Liver (tissue), 9 donors: ENCODE results near the gene CORO7. TPM values are rescaled to one million over a fixed set of nuclear protein-coding genes. Genes with fewer than 3 reads are reported as not detected.

ENCODE experiments used
- DNase-seq: peaks from one replicate; pipeline ENCODE4 v3.0.0-alpha.2; 2017; ENCODE audit warnings: low spot score
- H3K27ac ChIP-seq, 2 donors: one replicate each; pipeline ENCODE4 v1.7.0; 2013; ENCODE audit warnings: inconsistent platforms in 2 of 2, low read length in 2 of 2, control low read depth in 1 of 2, low read depth in 1 of 2, mild to moderate bottlenecking in 1 of 2
- H3K27me3 ChIP-seq, 4 donors: one replicate each; pipeline versions ENCODE4 v1.6.1 to v1.7.0; 2013; ENCODE audit warnings: low read length in 3 of 4, inconsistent platforms in 1 of 4, mild to moderate bottlenecking in 1 of 4, moderate library complexity in 1 of 4; ENCODE audit not compliant: control insufficient read depth in 4 of 4, insufficient read depth in 4 of 4
- H3K36me3 ChIP-seq, 4 donors: one replicate each; pipeline versions ENCODE4 v1.6.1 to v1.7.0; 2013; ENCODE audit warnings: low read length in 3 of 4, mild to moderate bottlenecking in 3 of 4, low read depth in 1 of 4, moderate library complexity in 1 of 4; ENCODE audit not compliant: control insufficient read depth in 4 of 4, insufficient read depth in 3 of 4
- H3K4me1 ChIP-seq, 4 donors: one replicate each; pipeline versions ENCODE4 v1.6.1 to v1.7.0; 2013; ENCODE audit warnings: low read length in 3 of 4, mild to moderate bottlenecking in 3 of 4, moderate library complexity in 1 of 4; ENCODE audit not compliant: control insufficient read depth in 4 of 4, insufficient read depth in 4 of 4
- H3K4me3 ChIP-seq, 3 donors: one replicate each; pipeline versions ENCODE4 v1.6.1 to v1.7.0; 2013; ENCODE audit warnings: low read length in 3 of 3, control low read depth in 1 of 3, low read depth in 1 of 3, mild to moderate bottlenecking in 1 of 3
- H3K9ac ChIP-seq, 2 donors: one replicate each; pipeline ENCODE4 v1.7.0; 2013; ENCODE audit warnings: low read length in 2 of 2, mild to moderate bottlenecking in 2 of 2, moderate library complexity in 2 of 2, control low read depth in 1 of 2, low read depth in 1 of 2
- H3K9me3 ChIP-seq, 4 donors: one replicate each; pipeline versions ENCODE4 v1.6.1 to v1.7.0; 2013; ENCODE audit warnings: low read length in 3 of 4; ENCODE audit not compliant: control insufficient read depth in 4 of 4
- FOXA1 ChIP-seq: IDR thresholded peaks from 2 replicates; pipeline ENCODE4 v1.6.1; 2016; ENCODE audit warnings: antibody characterized with exemption
- FOXA2 ChIP-seq: IDR thresholded peaks from 2 replicates; pipeline ENCODE4 v1.6.1; 2016; ENCODE audit warnings: antibody characterized with exemption
- GABPA ChIP-seq, 2 donors: IDR thresholded peaks in 1 of 2; conservative IDR thresholded peaks in 1 of 2; 2 replicates each; pipeline ENCODE4 v1.6.1; 2016; ENCODE audit warnings: antibody characterized with exemption in 2 of 2, mild to moderate bottlenecking in 1 of 2, moderate library complexity in 1 of 2
- HNF4A ChIP-seq, 2 donors: conservative IDR thresholded peaks; 2 replicates each; pipeline ENCODE4 v1.6.1; 2016; ENCODE audit warnings: antibody characterized with exemption in 2 of 2, mild to moderate bottlenecking in 2 of 2
- HNF4G ChIP-seq: IDR thresholded peaks from 2 replicates; pipeline ENCODE4 v1.6.1; 2016; ENCODE audit warnings: antibody characterized with exemption
- JUND ChIP-seq, 2 donors: IDR thresholded peaks; 2 replicates each; pipeline ENCODE4 v1.6.1; 2016; ENCODE audit warnings: antibody characterized with exemption in 2 of 2
- NR2F2 ChIP-seq: IDR thresholded peaks from 2 replicates; pipeline ENCODE4 v1.6.1; 2016; ENCODE audit warnings: antibody characterized with exemption
- RAD21 ChIP-seq, 2 donors: IDR thresholded peaks; 2 replicates each; pipeline ENCODE4 v1.6.1; 2016; ENCODE audit warnings: antibody characterized with exemption in 2 of 2, mild to moderate bottlenecking in 2 of 2
- REST ChIP-seq: IDR thresholded peaks from 2 replicates; pipeline ENCODE4 v1.6.1; 2016; ENCODE audit warnings: antibody characterized with exemption, mild to moderate bottlenecking
- RXRA ChIP-seq, 2 donors: IDR thresholded peaks; 2 replicates each; pipeline ENCODE4 v1.6.1; 2017 to 2018; ENCODE audit warnings: antibody characterized with exemption in 2 of 2, mild to moderate bottlenecking in 1 of 2
- SP1 ChIP-seq: IDR thresholded peaks from 2 replicates; pipeline ENCODE4 v1.6.1; 2018; ENCODE audit warnings: antibody characterized with exemption, mild to moderate bottlenecking
- TAF1 ChIP-seq: conservative IDR thresholded peaks from 2 replicates; pipeline ENCODE4 v1.6.1; 2016; ENCODE audit warnings: antibody characterized with exemption, mild to moderate bottlenecking
- YY1 ChIP-seq: IDR thresholded peaks from 2 replicates; pipeline ENCODE4 v1.6.1; 2016; ENCODE audit warnings: antibody characterized with exemption, mild to moderate bottlenecking
- ZBTB33 ChIP-seq: IDR thresholded peaks from 2 replicates; pipeline ENCODE4 v1.6.1; 2016; ENCODE audit warnings: antibody characterized with exemption
- WGBS: extraction: QIAGEN DNeasy Blood & Tissue Kit; methylation state at CpG from one replicate; pipeline ENCODE4 v1.1.7; 2013; 5-methylcytosine and 5-hydroxymethylcytosine counted together
- polyA plus RNA-seq, 2 donors: library from polyadenylated mRNA; stranded (reverse) in 1 of 2; unstranded in 1 of 2; fragments of 200-250 nt in 1 of 2; fragments of >200 nt in 1 of 2; fragmentation: Nextera tagmentation in 1 of 2; extraction: Ambion mirVana in 1 of 2; gene quantifications; one replicate each; pipeline versions ENCODE4 v1.2.1 to v1.2.3, GENCODE V29; 2013 to 2015
- total RNA-seq, 2 donors: library from RNA; depleted of rRNA; stranded (reverse); fragments of >200 nt; gene quantifications; one replicate each; pipeline ENCODE4 v1.2.3, GENCODE V29; 2014
- TF ChIP-seq, protein P1 (sequence below): IDR thresholded peaks from 2 replicates; pipeline ENCODE4 v1.6.1; 2016; ENCODE audit warnings: antibody characterized with exemption
- TF ChIP-seq, protein P2 (sequence below): IDR thresholded peaks from 2 replicates; pipeline ENCODE4 v1.6.1; 2016; ENCODE audit warnings: antibody characterized with exemption
- TF ChIP-seq, protein P3 (sequence below): fragments of 150-350 bp; IDR thresholded peaks from 2 replicates; pipeline ENCODE4 v1.5.1; 2017; ENCODE audit warnings: improper control_type of control experiment, low read depth, low read length; ENCODE audit not compliant: missing input control
- donor health status: healthy.
- donor health status: healthy.
- donor health status: healthy.
- donor health status: healthy.
- donor health status: healthy.

The CORO7 gene
- total and polyA plus RNA-seq, 4 donors = 7.3 to 21.5 (median 13.0) TPM

DNA sequence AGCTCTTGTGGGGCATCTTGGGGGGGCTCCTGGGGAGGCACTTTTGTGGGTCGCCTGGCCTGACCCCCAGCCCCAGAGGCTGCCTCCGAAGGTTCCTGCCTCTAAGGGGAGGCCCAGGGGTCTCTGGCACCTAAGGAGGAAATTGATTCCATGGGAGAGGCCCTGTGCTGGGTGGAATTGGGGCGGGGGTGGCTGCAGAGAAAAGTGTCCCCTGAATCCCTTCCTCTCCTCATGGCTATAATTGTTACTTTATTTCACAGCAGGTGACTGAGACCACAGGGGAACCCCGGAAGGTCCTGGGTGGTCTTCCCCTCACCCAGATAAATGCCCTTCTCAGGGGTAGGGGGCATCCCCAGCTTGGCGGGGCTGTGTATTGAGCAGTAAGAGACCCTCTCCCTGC is 97.4 kb downstream of the CORO7 start:
- 84% methylated on average over 5 of the region's 5 CpGs for WGBS
- H3K9ac ChIP-seq = no peak overlapping the region
- no peaks in the 10 kb centered on the region for H3K36me3 ChIP-seq
- H3K4me3 ChIP-seq = no peak overlapping the region
- H3K9me3 ChIP-seq = no peaks in the 10 kb centered on the region
- peaks cover 10 to 51% (median 28%) of the 10 kb centered on the region in 4 donors for H3K4me1 ChIP-seq
- H3K27me3 ChIP-seq = peaks cover 0 to 4% (median 0%) of the 10 kb centered on the region in 4 donors
- peak overlapping the region in 1 of 2 donors; percentile 38 for H3K27ac ChIP-seq
- no peak for TF ChIP-seq ZBTB33
- TF ChIP-seq, protein P1, sequence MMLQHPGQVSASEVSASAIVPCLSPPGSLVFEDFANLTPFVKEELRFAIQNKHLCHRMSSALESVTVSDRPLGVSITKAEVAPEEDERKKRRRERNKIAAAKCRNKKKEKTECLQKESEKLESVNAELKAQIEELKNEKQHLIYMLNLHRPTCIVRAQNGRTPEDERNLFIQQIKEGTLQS = no peak
- TF ChIP-seq YY1 = no peak
- TF ChIP-seq RXRA (IDR thresholded peaks at IDR 0.05) = no peak
- TF ChIP-seq SP1 = no peak
- TF ChIP-seq, protein P2, sequence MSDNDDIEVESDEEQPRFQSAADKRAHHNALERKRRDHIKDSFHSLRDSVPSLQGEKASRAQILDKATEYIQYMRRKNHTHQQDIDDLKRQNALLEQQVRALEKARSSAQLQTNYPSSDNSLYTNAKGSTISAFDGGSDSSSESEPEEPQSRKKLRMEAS = no peak
- TF ChIP-seq HNF4A (conservative IDR thresholded peaks at IDR 0.05) = no peak
- TF ChIP-seq HNF4G = no peak
- no peak for TF ChIP-seq GABPA (IDR thresholded peaks at IDR 0.05 in 1 of 2, conservative IDR thresholded peaks at IDR 0.05 in 1 of 2)
- TF ChIP-seq NR2F2 = no peak
- TF ChIP-seq RAD21 (IDR thresholded peaks at IDR 0.05) = no peak
- no peak for TF ChIP-seq JUND (IDR thresholded peaks at IDR 0.05)
- TF ChIP-seq FOXA2 = no peak
- no peak for TF ChIP-seq FOXA1
- no peak for TF ChIP-seq REST
- no peak for DNase-seq

DNA sequence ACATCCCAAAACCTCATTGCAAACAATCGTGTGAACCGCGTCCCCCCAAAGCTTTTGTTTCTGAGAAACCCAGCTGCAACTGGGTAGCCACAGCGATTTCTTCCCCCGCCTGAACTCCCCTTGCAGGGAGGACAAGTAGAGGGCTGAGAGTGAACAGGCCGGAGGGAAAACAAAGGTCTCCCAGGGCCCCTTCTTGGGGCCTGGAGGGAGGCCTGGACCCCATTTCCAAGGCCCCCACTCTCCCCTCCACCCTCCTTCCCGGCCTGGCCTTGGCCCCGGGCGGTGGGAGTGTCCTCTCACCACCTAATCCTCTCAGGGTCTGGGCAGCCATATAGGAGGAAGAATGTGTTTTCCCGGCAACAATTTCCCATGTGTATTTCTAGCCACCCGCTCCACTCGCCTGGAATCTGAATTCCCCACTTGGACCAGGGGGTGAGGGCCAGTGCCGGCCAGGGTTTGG is 97.9 kb downstream of the CORO7 start:
- Histone ChIP-seq H3K4me1 (peaks cover 10 to 49% (median 30%) of the 10 kb centered on the region in 4 donors), H3K9ac (no peak overlapping the region), H3K36me3 (no peaks in the 10 kb centered on the region), H3K9me3 (no peaks in the 10 kb centered on the region), H3K27me3 (peaks cover 0 to 4% (median 0%) of the 10 kb centered on the region in 4 donors), H3K4me3 (no peak overlapping the region), H3K27ac (peak overlapping the region in 1 of 2 donors; percentile 38)
- DNase-seq = no peak
- no peak for TF ChIP-seq TAF1
- TF ChIP-seq SP1 = no peak
- no peak for TF ChIP-seq FOXA1
- TF ChIP-seq REST = no peak
- TF ChIP-seq HNF4A (conservative IDR thresholded peaks at IDR 0.05) = no peak
- TF ChIP-seq, protein P3, sequence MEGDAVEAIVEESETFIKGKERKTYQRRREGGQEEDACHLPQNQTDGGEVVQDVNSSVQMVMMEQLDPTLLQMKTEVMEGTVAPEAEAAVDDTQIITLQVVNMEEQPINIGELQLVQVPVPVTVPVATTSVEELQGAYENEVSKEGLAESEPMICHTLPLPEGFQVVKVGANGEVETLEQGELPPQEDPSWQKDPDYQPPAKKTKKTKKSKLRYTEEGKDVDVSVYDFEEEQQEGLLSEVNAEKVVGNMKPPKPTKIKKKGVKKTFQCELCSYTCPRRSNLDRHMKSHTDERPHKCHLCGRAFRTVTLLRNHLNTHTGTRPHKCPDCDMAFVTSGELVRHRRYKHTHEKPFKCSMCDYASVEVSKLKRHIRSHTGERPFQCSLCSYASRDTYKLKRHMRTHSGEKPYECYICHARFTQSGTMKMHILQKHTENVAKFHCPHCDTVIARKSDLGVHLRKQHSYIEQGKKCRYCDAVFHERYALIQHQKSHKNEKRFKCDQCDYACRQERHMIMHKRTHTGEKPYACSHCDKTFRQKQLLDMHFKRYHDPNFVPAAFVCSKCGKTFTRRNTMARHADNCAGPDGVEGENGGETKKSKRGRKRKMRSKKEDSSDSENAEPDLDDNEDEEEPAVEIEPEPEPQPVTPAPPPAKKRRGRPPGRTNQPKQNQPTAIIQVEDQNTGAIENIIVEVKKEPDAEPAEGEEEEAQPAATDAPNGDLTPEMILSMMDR = no peak
- no peak for TF ChIP-seq HNF4G
- TF ChIP-seq, protein P2 = no peak
- no peak for TF ChIP-seq JUND (IDR thresholded peaks at IDR 0.05)
- TF ChIP-seq NR2F2 = no peak
- TF ChIP-seq GABPA (IDR thresholded peaks at IDR 0.05 in 1 of 2, conservative IDR thresholded peaks at IDR 0.05 in 1 of 2) = no peak
- WGBS = 84% methylated on average over 13 of the region's 13 CpGs
